Erythroblast (primary cell): ENCODE data around the gene IL2RA.

Source experiments
- GATA1 ChIP-seq: IDR thresholded peaks from 2 replicates; pipeline ENCODE4 v1.6.1; 2011; ENCODE audit warnings: low read depth, mild to moderate bottlenecking, control low read depth, low read length, moderate library complexity
- POLR2A ChIP-seq: IDR thresholded peaks from 2 replicates; pipeline ENCODE4 v1.6.1; 2011; ENCODE audit warnings: mild to moderate bottlenecking, low read length

- TF ChIP-seq POLR2A (no peak), GATA1 (no peak)
These were observed 21.6 kb upstream of the IL2RA start for GRCh38 chr10:6083523-6084475.
